ENCODE measurements around the gene ZFP57. TPM values are rescaled to one million over a fixed set of nuclear protein-coding genes. Genes with fewer than 3 reads are reported as not detected.

The ZFP57 gene
- total and polyA plus RNA-seq, 2 of the 13 experiments (the other 11 are each of a cell fraction or from before 2014, with no cell fraction given), result not detected

DNA sequence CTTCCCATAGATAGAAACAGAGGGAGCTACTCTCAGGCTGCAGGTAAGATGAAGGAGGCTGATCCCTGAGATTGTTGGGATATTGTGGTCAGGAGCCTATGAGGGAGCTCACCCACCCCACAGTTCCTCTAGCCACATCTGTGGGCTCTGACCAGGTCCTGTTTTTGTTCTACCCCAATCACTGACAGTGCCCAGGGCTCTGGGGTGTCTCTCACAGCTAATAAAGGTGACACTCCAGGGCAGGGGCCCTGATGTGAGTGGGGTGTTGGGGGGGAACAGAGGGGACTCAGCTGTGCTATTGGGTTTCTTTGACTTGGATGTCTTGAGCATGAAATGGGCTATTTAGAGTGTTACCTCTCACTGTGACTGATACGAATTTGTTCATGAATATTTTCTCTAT lies 45.0 kb upstream of the ZFP57 start:
- no peak overlapping the region for H3K4me2 ChIP-seq (ENCODE audit: low read depth, low read length)
- 52% methylated on average over 1 of the region's 1 CpG for WGBS (ENCODE audit: low lambda C conversion rate)
- BruUV-seq (replicated peaks), result no TSS peak
- no peak overlapping the region for H3K27ac ChIP-seq (ENCODE audit: extremely low read length, insufficient read depth, low read length)
- no peak overlapping the region for H2AFZ ChIP-seq (ENCODE audit: low read length)
- DNase-seq (ENCODE audit: low spot score) (no peak), FAIRE-seq (no peak), ATAC-seq (no peak)
- H3K9me3 ChIP-seq (ENCODE audit: low read length), result no peaks in the 10 kb centered on the region
- peaks cover 1 to 3% of the 10 kb centered on the region in 2 experiments; a peak in 1 of 5 replicates for H3K27me3 ChIP-seq (ENCODE audit: control insufficient read depth in 1 of 2, insufficient read depth in 2 of 2, low read length in 2 of 2)
- CTCF ChIA-PET (ENCODE audit: low intra/inter-chr PET ratio, low total read pairs), result no interaction called here
- in situ Hi-C loops (cut with HindIII; ENCODE audit: extremely low pct_ligation_motif_present, low pct_unique_long_range_greater_than_20kb) (no loop called here), intact Hi-C loops (cut with micrococcal nuclease; ENCODE audit: unreplicated experiment) (no loop called here)
- no peaks in the 10 kb centered on the region for H4K20me1 ChIP-seq (ENCODE audit: insufficient read depth, low read length)
- H3K4me3 ChIP-seq (replicated peaks in 1 of 3; ENCODE audit: insufficient read depth in 1 of 3, low read depth in 2 of 3, low read length in 3 of 3), result no peak overlapping the region
- H3K4me1 ChIP-seq (ENCODE audit: insufficient read depth, low read length), result no peaks in the 10 kb centered on the region
- H3K79me2 ChIP-seq (ENCODE audit: insufficient read depth, low read length), result no peaks in the 10 kb centered on the region
- H3K9ac ChIP-seq (ENCODE audit: insufficient read depth, low read depth, low read length), result no peak overlapping the region
- no peaks in the 10 kb centered on the region for H3K36me3 ChIP-seq (replicated peaks in 1 of 2; ENCODE audit: control insufficient read depth in 1 of 2, insufficient read depth in 2 of 2, low read length in 2 of 2)
- POLR2A ChIA-PET, result no interaction called here
- TF ChIP-seq, protein P1, sequence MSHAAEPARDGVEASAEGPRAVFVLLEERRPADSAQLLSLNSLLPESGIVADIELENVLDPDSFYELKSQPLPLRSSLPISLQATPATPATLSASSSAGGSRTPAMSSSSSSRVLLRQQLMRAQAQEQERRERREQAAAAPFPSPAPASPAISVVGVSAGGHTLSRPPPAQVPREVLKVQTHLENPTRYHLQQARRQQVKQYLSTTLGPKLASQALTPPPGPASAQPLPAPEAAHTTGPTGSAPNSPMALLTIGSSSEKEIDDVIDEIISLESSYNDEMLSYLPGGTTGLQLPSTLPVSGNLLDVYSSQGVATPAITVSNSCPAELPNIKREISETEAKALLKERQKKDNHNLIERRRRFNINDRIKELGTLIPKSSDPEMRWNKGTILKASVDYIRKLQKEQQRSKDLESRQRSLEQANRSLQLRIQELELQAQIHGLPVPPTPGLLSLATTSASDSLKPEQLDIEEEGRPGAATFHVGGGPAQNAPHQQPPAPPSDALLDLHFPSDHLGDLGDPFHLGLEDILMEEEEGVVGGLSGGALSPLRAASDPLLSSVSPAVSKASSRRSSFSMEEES (CRISPR knock-in tag; IDR thresholded peaks at IDR 0.05), result no peak
- TF ChIP-seq, protein P2, sequence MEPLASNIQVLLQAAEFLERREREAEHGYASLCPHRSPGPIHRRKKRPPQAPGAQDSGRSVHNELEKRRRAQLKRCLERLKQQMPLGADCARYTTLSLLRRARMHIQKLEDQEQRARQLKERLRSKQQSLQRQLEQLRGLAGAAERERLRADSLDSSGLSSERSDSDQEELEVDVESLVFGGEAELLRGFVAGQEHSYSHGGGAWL (CRISPR knock-in tag; IDR thresholded peaks at IDR 0.05), result no peak
- no peak for TF ChIP-seq MAFG (CRISPR knock-in tag; IDR thresholded peaks at IDR 0.05)
- no peak for TF ChIP-seq ZBTB7B (CRISPR knock-in tag; IDR thresholded peaks at IDR 0.05)

DNA sequence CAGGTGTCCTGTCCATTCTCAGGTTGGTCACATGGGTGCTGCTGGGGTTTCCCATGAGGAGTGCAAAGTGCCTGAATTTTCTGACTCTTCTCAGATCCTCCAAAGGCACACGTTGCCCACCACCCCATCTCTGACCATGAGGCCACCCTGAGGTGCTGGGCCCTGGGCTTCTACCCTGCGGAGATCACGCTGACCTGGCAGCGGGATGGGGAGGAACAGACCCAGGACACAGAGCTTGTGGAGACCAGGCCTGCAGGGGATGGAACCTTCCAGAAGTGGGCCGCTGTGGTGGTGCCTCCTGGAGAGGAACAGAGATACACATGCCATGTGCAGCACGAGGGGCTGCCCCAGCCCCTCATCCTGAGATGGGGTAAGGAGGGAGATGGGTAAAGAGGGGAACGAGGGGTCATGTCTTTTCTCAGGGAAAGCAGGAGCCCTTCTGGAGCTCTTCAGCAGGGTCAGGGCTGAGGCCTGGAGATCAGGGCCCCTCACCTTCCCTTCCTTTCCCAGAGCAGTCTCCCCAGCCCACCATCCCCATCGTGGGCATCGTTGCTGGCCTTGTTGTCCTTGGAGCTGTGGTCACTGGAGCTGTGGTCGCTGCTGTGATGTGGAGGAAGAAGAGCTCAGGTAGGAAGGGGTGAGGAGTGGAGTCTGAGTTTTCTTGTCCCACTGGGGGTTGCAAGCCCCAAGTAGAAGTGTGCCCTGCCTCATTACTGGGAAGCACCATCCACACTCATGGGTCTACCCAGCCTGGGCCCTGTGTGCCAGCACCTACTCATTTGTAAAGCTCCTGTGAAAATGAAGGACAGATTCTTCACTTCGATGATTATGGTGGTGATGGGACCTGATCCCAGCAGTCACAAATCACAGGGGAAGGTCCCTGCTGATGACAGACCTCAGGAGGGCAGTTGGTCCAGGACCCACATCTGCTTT lies 44.3 kb upstream of the ZFP57 start:
- no peak overlapping the region for H3K4me3 ChIP-seq (replicated peaks in 1 of 3; ENCODE audit: insufficient read depth in 1 of 3, low read depth in 2 of 3, low read length in 3 of 3)
- in situ Hi-C loops (cut with HindIII; ENCODE audit: extremely low pct_ligation_motif_present, low pct_unique_long_range_greater_than_20kb), result no loop called here

More for the DNA sequence above, 44.3 kb upstream of the ZFP57 start:
- Histone ChIP-seq H3K79me2 (ENCODE audit: insufficient read depth, low read length) (no peaks in the 10 kb centered on the region), H2AFZ (ENCODE audit: low read length) (no peak overlapping the region), H3K27ac (ENCODE audit: extremely low read length, insufficient read depth, low read length) (no peak overlapping the region), H3K9ac (ENCODE audit: insufficient read depth, low read depth, low read length) (no peak overlapping the region), H3K9me3 (ENCODE audit: low read length) (no peaks in the 10 kb centered on the region), H3K36me3 (replicated peaks in 1 of 2; ENCODE audit: control insufficient read depth in 1 of 2, insufficient read depth in 2 of 2, low read length in 2 of 2) (no peaks in the 10 kb centered on the region), H3K4me2 (ENCODE audit: low read depth, low read length) (no peak overlapping the region), H4K20me1 (ENCODE audit: insufficient read depth, low read length) (no peaks in the 10 kb centered on the region), H3K27me3 (ENCODE audit: control insufficient read depth in 1 of 2, insufficient read depth in 2 of 2, low read length in 2 of 2) (peaks cover 1 to 7% of the 10 kb centered on the region in 2 experiments; a peak in 1 of 5 replicates), H3K4me1 (ENCODE audit: insufficient read depth, low read length) (no peaks in the 10 kb centered on the region)
- ATAC-seq, result no peak
- intact Hi-C loops (cut with micrococcal nuclease; ENCODE audit: unreplicated experiment), result no loop called here
- WGBS (ENCODE audit: low lambda C conversion rate), result 75% methylated on average over 11 of the region's 11 CpGs
- POLR2A ChIA-PET, result no interaction called here
- no peak for FAIRE-seq
- BruUV-seq (replicated peaks), result no TSS peak
- DNase-seq (ENCODE audit: low spot score), result no peak
- CTCF ChIA-PET (ENCODE audit: low intra/inter-chr PET ratio, low total read pairs), result no interaction called here
- TF ChIP-seq PAF1 (CRISPR knock-in tag; IDR thresholded peaks at IDR 0.05) (no peak), MZF1 (CRISPR knock-in tag; IDR thresholded peaks at IDR 0.05; ENCODE audit: borderline replicate concordance) (no peak), HHEX (CRISPR knock-in tag; IDR thresholded peaks at IDR 0.05) (no peak)
